Measurements from ENCODE around the gene TRDN.
"Not testable (repeated sequence)": the region's sequence is repeated elsewhere in the genome, so short reads cannot be mapped to it uniquely, and the experiment has no call there.

TRDN gene

GRCh38 chr6:123329337-123329736 lies 307.4 kb downstream of the TRDN start:
- no peak for DNase-seq (ENCODE audit: low spot score)
- no peak overlapping the region for H3K27ac ChIP-seq
- H3K4me3 ChIP-seq = no peak overlapping the region
- no peak for TF ChIP-seq CTCF (IDR thresholded peaks at IDR 0.05)

DNA sequence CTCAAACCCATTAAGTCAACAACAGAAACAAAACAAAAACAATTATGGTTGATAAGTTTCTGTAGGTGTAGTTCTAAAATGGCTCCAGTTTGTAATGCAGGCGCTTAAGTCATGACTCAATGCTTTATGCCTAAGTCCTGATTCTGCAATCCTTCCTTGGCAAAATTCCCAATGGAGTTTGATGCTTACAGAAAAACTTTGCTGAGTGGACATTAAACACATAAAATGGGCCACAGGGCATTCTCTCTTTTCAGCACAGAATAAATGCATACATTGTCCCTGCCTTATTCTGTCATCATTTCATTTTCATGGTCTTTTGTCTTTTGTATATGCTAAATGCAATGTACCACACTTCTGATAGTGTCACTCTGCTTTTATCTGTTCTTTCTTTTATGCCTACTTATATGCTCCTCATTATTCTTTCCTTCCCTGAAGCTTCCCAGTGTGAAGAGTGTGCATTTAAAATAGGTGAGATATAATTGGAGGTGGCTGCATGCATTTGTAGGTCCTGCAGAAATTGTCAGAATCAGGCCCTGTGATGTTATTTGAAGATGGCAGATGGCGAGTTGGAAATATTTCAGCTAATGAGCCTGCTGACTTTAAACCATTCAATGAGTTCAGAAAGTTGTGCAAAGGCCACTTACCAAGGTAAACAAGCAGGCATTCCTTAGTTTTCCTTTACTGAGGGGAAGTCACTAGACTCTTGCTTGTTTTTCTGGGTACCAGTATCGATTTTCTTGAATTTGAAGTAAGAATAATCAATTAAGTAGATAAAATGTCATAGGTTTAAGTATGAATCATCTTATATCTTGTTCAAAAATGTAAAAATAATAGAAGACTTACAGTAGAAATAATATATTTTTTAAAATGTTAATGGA lies 313.1 kb downstream of the TRDN start:
- Histone ChIP-seq H3K27ac (no peak overlapping the region), H3K4me3 (no peak overlapping the region)
- no peak for DNase-seq (ENCODE audit: low spot score)
- TF ChIP-seq CTCF (IDR thresholded peaks at IDR 0.05) = no peak

GRCh38 chr6:123321020-123321419 lies 315.7 kb downstream of the TRDN start:
- no peak overlapping the region for H3K27ac ChIP-seq
- TF ChIP-seq CTCF (IDR thresholded peaks at IDR 0.05) = no peak
- H3K4me3 ChIP-seq = no peak overlapping the region
- no peak for DNase-seq (ENCODE audit: low spot score)

DNA sequence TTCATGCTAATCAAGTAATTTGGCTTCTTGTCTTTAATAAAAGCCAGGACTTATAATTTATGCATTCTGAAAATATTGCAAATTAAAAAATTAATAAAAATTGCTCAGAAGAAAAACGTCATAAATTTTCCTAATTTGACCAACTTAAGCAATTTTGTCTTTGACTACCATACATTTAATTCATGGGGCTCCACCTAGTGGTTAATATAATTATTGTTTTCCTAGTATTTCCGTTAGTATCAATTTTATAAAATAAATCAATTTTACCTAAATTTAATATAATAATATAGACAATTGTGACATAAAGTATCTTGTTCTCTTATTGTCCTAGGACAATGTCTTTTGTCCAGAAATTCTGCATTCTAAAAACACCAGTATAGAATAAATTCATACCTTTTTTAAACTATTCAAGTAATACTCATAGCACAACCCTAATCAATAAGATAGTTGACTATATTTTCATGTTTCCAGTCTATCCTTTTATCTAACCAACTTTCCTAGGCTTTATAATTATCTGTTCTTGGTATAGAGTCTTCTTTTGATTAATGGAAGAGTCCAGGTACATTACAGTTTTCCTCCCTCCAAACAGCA lies 319.9 kb downstream of the TRDN start:
- peak; percentile 49 for TF ChIP-seq CTCF (IDR thresholded peaks at IDR 0.05)
- H3K27ac ChIP-seq = no peak overlapping the region
- no peak overlapping the region for H3K4me3 ChIP-seq
- no peak for DNase-seq (ENCODE audit: low spot score)

DNA sequence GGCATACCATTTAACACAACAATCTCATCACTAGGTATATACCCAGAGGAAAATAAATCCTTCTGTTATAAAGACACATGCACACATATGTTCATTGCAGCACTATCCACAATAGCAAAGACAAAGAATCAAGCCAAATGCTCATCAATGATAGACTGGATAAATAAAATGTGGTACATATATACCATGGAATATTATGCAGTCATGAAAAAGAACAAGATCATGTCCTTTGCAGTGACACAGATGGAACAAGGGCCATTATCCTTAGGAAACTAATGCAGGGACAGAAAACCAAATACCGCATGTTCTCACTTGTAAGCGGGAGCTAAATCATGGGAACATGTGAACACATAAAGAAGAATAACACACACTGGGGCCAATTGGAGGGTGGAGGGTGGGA lies 322.3 kb downstream of the TRDN start:
- not testable (repeated sequence) for H3K27ac ChIP-seq; DNase-seq (ENCODE audit: low spot score); H3K4me3 ChIP-seq

GRCh38 chr6:123309130-123309529 lies 327.6 kb downstream of the TRDN start:
- no peak for DNase-seq (ENCODE audit: low spot score)
- TF ChIP-seq CTCF (IDR thresholded peaks at IDR 0.05) = no peak

DNA sequence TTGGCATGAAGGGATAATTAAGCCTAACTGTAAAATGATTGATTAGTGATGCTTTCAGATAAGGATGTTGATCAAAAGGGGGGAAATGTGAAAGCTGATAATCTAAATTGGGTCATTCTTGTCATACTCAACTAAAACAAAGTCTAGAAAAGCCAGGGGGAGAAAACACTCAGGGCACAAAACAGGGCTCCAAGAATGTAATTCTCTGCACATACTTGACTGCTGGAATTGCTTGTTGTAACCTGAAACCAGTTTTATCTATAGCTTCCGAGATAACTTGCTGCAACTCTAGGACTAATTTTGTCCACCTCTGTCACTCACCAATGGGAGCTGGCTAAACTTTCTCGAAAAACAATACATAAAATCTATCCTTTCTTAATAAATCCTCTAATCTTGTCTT lies 330.4 kb downstream of the TRDN start:
- TF ChIP-seq CTCF (IDR thresholded peaks at IDR 0.05) = no peak
- H3K4me3 ChIP-seq = no peak overlapping the region
- DNase-seq (ENCODE audit: low spot score) = no peak
- no peak overlapping the region for H3K27ac ChIP-seq

More at GRCh38 chr6:123309130-123309529, 327.6 kb downstream of the TRDN start:
- Histone ChIP-seq H3K27ac (no peak overlapping the region), H3K4me3 (no peak overlapping the region)

Measured in coronary artery (tissue), 2 donors.